Karpas-422 (cell line): ENCODE measurements around the gene NUDCD3. TPM values are rescaled to one million over a fixed set of nuclear protein-coding genes. Genes with fewer than 3 reads are reported as not detected.

Source experiments
- DNase-seq: peaks from one replicate; pipeline ENCODE4 v3.0.0-alpha.2; 2015
- H2AFZ ChIP-seq: fragments of 200-600 bp; sonication (generic); 2 replicates; pipeline ENCODE4 v1.6.1; 2014; ENCODE audit warnings: antibody characterized with exemption, low read length, mixed read lengths
- H3K27ac ChIP-seq: fragments of 200-600 bp; sonication (generic); 2 replicates; pipeline ENCODE4 v1.5.1; 2014; ENCODE audit warnings: mild to moderate bottlenecking, low read length, moderate library complexity
- H3K27me3 ChIP-seq: fragments of 200-600 bp; sonication (generic); 2 replicates; pipeline ENCODE4 v1.6.1; 2014; ENCODE audit warnings: low read length, mixed read lengths
- H3K36me3 ChIP-seq: fragments of 200-600 bp; sonication (generic); 2 replicates; pipeline ENCODE4 v1.6.1; 2014; ENCODE audit warnings: low read length, mixed read lengths; ENCODE audit not compliant: insufficient read depth
- H3K4me1 ChIP-seq: fragments of 200-600 bp; sonication (generic); 2 replicates; pipeline ENCODE4 v1.6.1; 2014; ENCODE audit warnings: mild to moderate bottlenecking, low read length, mixed read lengths
- H3K4me2 ChIP-seq: fragments of 200-600 bp; sonication (generic); 2 replicates; pipeline ENCODE4 v1.6.1; 2014; ENCODE audit warnings: low read length, low read depth, mild to moderate bottlenecking; ENCODE audit not compliant: poor library complexity, severe bottlenecking
- H3K4me3 ChIP-seq: fragments of 200-600 bp; sonication (generic); 2 replicates; pipeline ENCODE4 v1.5.1; 2014; ENCODE audit warnings: mild to moderate bottlenecking, antibody characterized with exemption, low read length, mixed read lengths
- H3K79me2 ChIP-seq: fragments of 200-600 bp; sonication (generic); 2 replicates; pipeline ENCODE4 v1.6.1; 2014; ENCODE audit warnings: mild to moderate bottlenecking, low read length, mixed read lengths
- H3K9ac ChIP-seq: fragments of 200-600 bp; sonication (generic); 2 replicates; pipeline ENCODE4 v1.6.0; 2014; ENCODE audit warnings: low read length
- H3K9me2 ChIP-seq: fragments of 200-600 bp; sonication (generic), shearing (Covaris generic); replicated peaks from 2 replicates; pipeline ENCODE4 v1.6.0; 2014; ENCODE audit warnings: mild to moderate bottlenecking, low read length, moderate library complexity; ENCODE audit not compliant: insufficient read depth
- H3K9me3 ChIP-seq: fragments of 300-700, 200-600 bp; sonication (generic); 2 replicates; pipeline ENCODE4 v1.6.1; 2014; ENCODE audit warnings: low read length, mixed read lengths
- H4K20me1 ChIP-seq: fragments of 200-600 bp; sonication (generic); 2 replicates; pipeline ENCODE4 v1.6.1; 2014; ENCODE audit warnings: mild to moderate bottlenecking, antibody characterized with exemption, low read length, low read depth; ENCODE audit not compliant: insufficient read depth
- total RNA-seq: library from RNA; depleted of rRNA; stranded (reverse); fragments of >200 nt; shearing (Covaris generic); gene quantifications from 2 replicates; pipeline ENCODE4 v1.2.3, GENCODE V29; 2014; ENCODE audit warnings: low replicate concordance

The NUDCD3 gene
- total RNA-seq, 1 experiment from 2014 or later: 56.1 TPM

DNA sequence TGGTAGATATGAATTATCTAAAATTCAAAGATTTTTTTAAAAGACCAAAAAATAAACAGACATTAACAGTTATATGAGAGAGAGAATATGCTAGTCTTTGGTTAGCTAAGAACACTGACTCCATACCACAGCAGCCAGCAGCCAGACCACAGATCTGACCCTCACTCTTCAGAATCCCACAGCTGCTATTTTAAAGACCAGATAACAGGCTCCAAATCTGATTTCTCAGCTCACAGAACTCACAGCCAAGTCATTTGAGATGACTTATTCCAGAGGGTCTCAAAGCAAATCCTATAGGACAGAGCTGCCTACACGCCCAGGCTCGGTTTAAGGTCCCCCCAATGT, 20.4 kb downstream of the NUDCD3 start:
- no peak for DNase-seq
- no peaks in the 10 kb centered on the region for H3K9me3 ChIP-seq
- no peak overlapping the region for H3K9ac ChIP-seq
- no peaks in the 10 kb centered on the region for H4K20me1 ChIP-seq
- H3K9me2 ChIP-seq: no peaks in the 10 kb centered on the region
- no peak overlapping the region for H3K4me3 ChIP-seq
- no peaks in the 10 kb centered on the region for H3K27me3 ChIP-seq
- no peak overlapping the region for H2AFZ ChIP-seq
- no peak overlapping the region for H3K4me2 ChIP-seq
- H3K36me3 ChIP-seq: peaks cover 20% of the 10 kb centered on the region; the same call in 1 of the 2 replicates
- H3K4me1 ChIP-seq: peaks cover 47% of the 10 kb centered on the region
- no peak overlapping the region for H3K27ac ChIP-seq
- H3K79me2 ChIP-seq: peaks cover 96% of the 10 kb centered on the region

GRCh38 chr7:44469461-44470134, 20.9 kb downstream of the NUDCD3 start:
- H2AFZ ChIP-seq: no peak overlapping the region
- peak overlapping the region; percentile 35; the same call in 1 of the 2 replicates for H3K27ac ChIP-seq
- H3K9me2 ChIP-seq: no peaks in the 10 kb centered on the region
- H3K4me1 ChIP-seq: peaks cover 45% of the 10 kb centered on the region
- no peaks in the 10 kb centered on the region for H4K20me1 ChIP-seq
- no peak overlapping the region for H3K4me2 ChIP-seq
- no peaks in the 10 kb centered on the region for H3K27me3 ChIP-seq
- no peak for DNase-seq
- H3K9ac ChIP-seq: no peak overlapping the region
- no peak overlapping the region for H3K4me3 ChIP-seq
- no peaks in the 10 kb centered on the region for H3K9me3 ChIP-seq
- H3K79me2 ChIP-seq: peaks cover 96% of the 10 kb centered on the region
- peaks cover 20% of the 10 kb centered on the region; the same call in 1 of the 2 replicates for H3K36me3 ChIP-seq

DNA sequence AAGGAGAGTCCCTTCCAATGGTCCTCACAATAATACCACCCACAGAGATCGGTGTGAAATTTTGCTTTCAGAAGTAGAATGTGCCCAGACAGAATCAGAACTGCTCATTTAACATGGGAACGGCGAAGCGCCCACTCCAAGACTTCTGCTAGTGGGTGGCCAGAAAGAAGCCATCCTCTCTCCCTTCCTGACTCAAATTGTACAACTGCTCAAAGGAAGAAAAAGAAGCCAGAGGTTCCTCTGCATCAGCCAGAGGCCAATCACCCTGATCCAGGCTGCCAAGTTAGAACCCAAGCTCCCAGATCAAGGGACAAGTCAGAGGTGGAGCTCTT, 23.3 kb downstream of the NUDCD3 start:
- H3K9me2 ChIP-seq: no peaks in the 10 kb centered on the region
- H3K4me2 ChIP-seq: no peak overlapping the region
- peaks cover 46% of the 10 kb centered on the region for H3K4me1 ChIP-seq
- H3K9me3 ChIP-seq: no peaks in the 10 kb centered on the region
- H3K27me3 ChIP-seq: no peaks in the 10 kb centered on the region
- no peak for DNase-seq
- H3K27ac ChIP-seq: no peak overlapping the region
- H3K9ac ChIP-seq: no peak overlapping the region
- H3K79me2 ChIP-seq: peaks cover 91% of the 10 kb centered on the region
- H2AFZ ChIP-seq: no peak overlapping the region
- no peaks in the 10 kb centered on the region for H4K20me1 ChIP-seq
- peaks cover 11% of the 10 kb centered on the region; the same call in 1 of the 2 replicates for H3K36me3 ChIP-seq
- no peak overlapping the region for H3K4me3 ChIP-seq

- H3K4me3 ChIP-seq: no peak overlapping the region
- H2AFZ ChIP-seq: no peak overlapping the region
- peak overlapping the region; percentile 57 for H3K27ac ChIP-seq
- H3K79me2 ChIP-seq: peaks cover 91% of the 10 kb centered on the region
- no peaks in the 10 kb centered on the region for H3K9me2 ChIP-seq
- H3K4me2 ChIP-seq: peak overlapping the region; percentile 42
- DNase-seq: no peak
- H3K27me3 ChIP-seq: no peaks in the 10 kb centered on the region
- peak overlapping the region; percentile 40; the same call in 1 of the 2 replicates for H3K9ac ChIP-seq
- H4K20me1 ChIP-seq: no peaks in the 10 kb centered on the region
- H3K36me3 ChIP-seq: peaks cover 7% of the 10 kb centered on the region; the same call in 1 of the 2 replicates
- no peaks in the 10 kb centered on the region for H3K9me3 ChIP-seq
- peaks cover 53% of the 10 kb centered on the region for H3K4me1 ChIP-seq
Measured at GRCh38 chr7:44466300-44467216, 23.9 kb downstream of the NUDCD3 start.

DNA sequence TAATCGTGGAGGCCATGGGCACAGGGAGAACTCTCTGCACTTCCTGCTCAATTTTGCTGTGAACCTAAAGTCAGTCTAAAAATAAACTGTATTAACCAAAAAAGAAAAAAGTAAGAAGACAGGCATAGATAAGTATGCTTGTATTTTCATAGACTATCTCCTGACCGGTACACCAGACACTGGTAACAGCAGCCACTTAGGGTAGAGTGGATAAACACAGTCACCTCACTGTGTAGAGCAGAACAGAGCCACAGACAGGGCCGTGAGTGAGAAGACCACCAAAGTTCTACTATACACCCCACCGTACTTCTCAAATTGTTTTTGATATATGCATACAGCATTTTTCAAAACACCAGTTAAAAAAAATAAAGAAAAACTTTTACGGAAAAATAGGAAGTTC, 25.0 kb downstream of the NUDCD3 start:
- Histone ChIP-seq H3K79me2 (peaks cover 91% of the 10 kb centered on the region), H4K20me1 (no peaks in the 10 kb centered on the region), H2AFZ (no peak overlapping the region)

DNA sequence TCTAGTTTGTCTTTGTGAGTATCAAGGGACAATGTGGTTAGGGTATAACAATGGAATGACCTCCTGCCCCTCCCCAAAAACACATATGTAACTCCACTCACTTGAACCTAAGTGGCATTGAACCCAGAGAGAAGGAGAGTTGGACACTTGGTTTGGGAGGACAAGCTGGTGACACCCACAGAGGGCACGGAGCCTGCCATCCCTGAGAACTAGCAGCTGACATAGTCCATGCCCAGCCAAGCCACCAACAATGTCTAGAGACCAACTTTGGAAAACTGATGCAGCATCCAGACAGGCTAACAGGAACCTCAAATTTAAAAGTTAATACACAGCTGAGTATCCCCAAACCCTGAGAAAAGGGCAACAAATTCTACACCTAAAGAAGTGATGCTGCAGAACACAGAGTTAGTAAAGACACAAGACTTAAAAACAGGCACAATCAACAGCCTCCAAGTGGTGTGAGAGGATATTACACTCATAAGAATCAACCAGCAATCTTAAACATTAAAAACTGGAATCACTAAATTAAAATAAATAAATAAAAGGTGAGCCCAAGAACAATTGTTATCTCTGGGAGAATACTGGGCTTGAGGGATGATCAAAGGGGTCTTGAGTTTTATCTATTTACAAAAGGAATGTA, 27.2 kb downstream of the NUDCD3 start:
- no peaks in the 10 kb centered on the region for H3K9me2 ChIP-seq
- H3K4me1 ChIP-seq: peaks cover 67% of the 10 kb centered on the region
- H3K27me3 ChIP-seq: no peaks in the 10 kb centered on the region
- no peak overlapping the region for H3K4me3 ChIP-seq
- peaks cover 11% of the 10 kb centered on the region; the same call in 1 of the 2 replicates for H3K36me3 ChIP-seq
- no peaks in the 10 kb centered on the region for H3K9me3 ChIP-seq
- H4K20me1 ChIP-seq: no peaks in the 10 kb centered on the region
- no peak overlapping the region for H2AFZ ChIP-seq
- peak; percentile 68 for DNase-seq
- 0 out of 2 replicates have a peak overlapping the region, but pooled peaks have one; percentile 26 for H3K27ac ChIP-seq
- H3K9ac ChIP-seq: no peak overlapping the region
- no peak overlapping the region for H3K4me2 ChIP-seq
- H3K79me2 ChIP-seq: peaks cover 91% of the 10 kb centered on the region

More for the DNA sequence above, 25.0 kb downstream of the NUDCD3 start:
- peaks cover 63% of the 10 kb centered on the region for H3K4me1 ChIP-seq
- peak overlapping the region; percentile 42 for H3K4me2 ChIP-seq
- H3K4me3 ChIP-seq: no peak overlapping the region
- no peaks in the 10 kb centered on the region for H3K9me3 ChIP-seq
- H3K36me3 ChIP-seq: peaks cover 6% of the 10 kb centered on the region; the same call in 1 of the 2 replicates
- peak overlapping the region; percentile 40; the same call in 1 of the 2 replicates for H3K9ac ChIP-seq
- no peak for DNase-seq
- H3K27me3 ChIP-seq: no peaks in the 10 kb centered on the region
- H3K27ac ChIP-seq: peak overlapping the region; percentile 57
- no peaks in the 10 kb centered on the region for H3K9me2 ChIP-seq

DNA sequence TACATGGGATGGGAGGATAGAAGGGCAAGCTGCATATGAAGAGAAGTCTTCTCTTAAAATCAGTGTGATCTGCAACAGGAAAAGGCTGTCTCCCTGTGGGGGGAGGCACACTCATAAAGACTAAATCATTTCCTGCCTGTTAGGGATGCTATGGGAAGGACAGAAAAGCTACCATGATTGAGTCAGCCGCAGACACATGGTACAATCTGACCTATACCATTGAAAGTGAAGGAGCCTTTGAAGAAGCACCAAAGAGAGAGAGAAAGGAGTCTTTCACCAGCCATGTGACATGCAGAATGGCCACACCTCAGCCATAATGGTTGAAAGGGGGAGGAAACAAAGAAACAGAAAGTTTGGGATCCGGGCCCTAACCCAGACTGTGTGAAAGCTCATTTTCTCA, 29.1 kb downstream of the NUDCD3 start:
- Histone ChIP-seq H2AFZ (no peak overlapping the region), H3K9me3 (no peaks in the 10 kb centered on the region), H3K9me2 (no peaks in the 10 kb centered on the region), H3K4me3 (no peak overlapping the region), H3K27me3 (no peaks in the 10 kb centered on the region), H3K4me1 (peaks cover 56% of the 10 kb centered on the region), H3K27ac (peak overlapping the region; percentile 78), H4K20me1 (no peaks in the 10 kb centered on the region), H3K79me2 (peaks cover 94% of the 10 kb centered on the region), H3K4me2 (peak overlapping the region; percentile 51), H3K9ac (peak overlapping the region; percentile 1; the same call in 1 of the 2 replicates), H3K36me3 (peaks cover 16% of the 10 kb centered on the region; the same call in 1 of the 2 replicates)
- DNase-seq: no peak
